HepG2 (cell line): Measurements from ENCODE around the gene FAM161A. TPM values are rescaled to one million over a fixed set of nuclear protein-coding genes. Genes with fewer than 3 reads are reported as not detected.
"Not testable (repeated sequence)": the region's sequence is repeated elsewhere in the genome, so short reads cannot be mapped to it uniquely, and the experiment has no call there.

ENCODE experiments used
- ATAC-seq: fragments of 200-7000 bp; cut with Tn5 transposase; 3 replicates; pipeline ENCODE4 v1.9.1; 2020; ENCODE audit warnings: mild to moderate bottlenecking, moderate library complexity
- BruUV-seq: library from RNA; stranded (reverse); fragments of 400-500 nt; replicated peaks from 2 replicates; lab custom pipeline; 2021; lab: Mats Ljungman, UMichigan
- CTCF ChIA-PET: fragments of 300-600 bp; formaldehyde crosslinking; extraction: SDS; loops from one replicate; lab custom pipeline; 2021; ENCODE audit warnings: low total read pairs, inconsistent platforms, low intra/inter-chr PET ratio; lab: Yijun Ruan, JAX
- POLR2A ChIA-PET: fragments of 350-600 bp; sonication (Branson Sonifier 250); formaldehyde crosslinking; loops from one replicate; lab custom pipeline; 2020; ENCODE audit warnings: antibody characterized with exemption, inconsistent platforms; lab: Yijun Ruan, JAX
- DNase-seq: peaks from one replicate; pipeline ENCODE4 v3.0.0-alpha.2; 2015; ENCODE audit warnings: low spot score
- FAIRE-seq: peaks from 3 replicates; lab custom pipeline; 2011; peaks lifted over from hg19 to GRCh38; lab: Jason Lieb, UNC
- H2AFZ ChIP-seq: one replicate; pipeline ENCODE4 v1.6.1; 2011; ENCODE audit warnings: low read length, inconsistent platforms
- H3K27ac ChIP-seq: fragments of 300-600 bp; 3 replicates; pipeline ENCODE4 v1.8.0; 2011; ENCODE audit warnings: mixed run types, mild to moderate bottlenecking, mixed read lengths, low read length, inconsistent platforms; ENCODE audit not compliant: insufficient read depth; ENCODE audit errors: extremely low read length
- H3K27me3 ChIP-seq, 2 experiments: fragments of 200-600 bp in 1 of 2; 2 replicates in 1 of 2; 3 replicates in 1 of 2; pipeline versions ENCODE4 v1.6.0 to v1.8.0; 2011; ENCODE audit warnings: low read length in 2 of 2, mild to moderate bottlenecking in 2 of 2, moderate library complexity in 2 of 2, inconsistent platforms in 1 of 2; ENCODE audit not compliant: insufficient read depth in 2 of 2, control insufficient read depth in 1 of 2
- H3K36me3 ChIP-seq, 2 experiments: fragments of 200-600 bp in 1 of 2; replicated peaks in 1 of 2; 2 replicates in 1 of 2; 3 replicates in 1 of 2; pipeline versions ENCODE4 v1.5.1 to v1.8.0; 2011; ENCODE audit warnings: low read length in 2 of 2, inconsistent platforms in 1 of 2; ENCODE audit not compliant: insufficient read depth in 2 of 2, control insufficient read depth in 1 of 2
- H3K4me1 ChIP-seq: 2 replicates; pipeline ENCODE4 v1.5.1; 2012; ENCODE audit warnings: low read length, inconsistent platforms; ENCODE audit not compliant: insufficient read depth
- H3K4me2 ChIP-seq: 2 replicates; pipeline ENCODE4 v1.6.0; 2011; ENCODE audit warnings: low read depth, low read length, inconsistent platforms
- H3K4me3 ChIP-seq, 3 experiments: fragments of 200-600 bp in 1 of 3; sonication (generic), shearing (Covaris generic) in 1 of 3; replicated peaks in 1 of 3; 2 replicates each; pipeline ENCODE4 v1.5.1; 2011 to 2016; ENCODE audit warnings: low read length in 3 of 3, inconsistent platforms in 2 of 3, low read depth in 2 of 3, mild to moderate bottlenecking in 2 of 3, control low read depth in 1 of 3, mixed read lengths in 1 of 3; ENCODE audit not compliant: insufficient read depth in 1 of 3
- H3K79me2 ChIP-seq: one replicate; pipeline ENCODE4 v1.6.1; 2011; ENCODE audit warnings: low read length, inconsistent platforms; ENCODE audit not compliant: insufficient read depth
- H3K9ac ChIP-seq: 2 replicates; pipeline ENCODE4 v1.6.0; 2011; ENCODE audit warnings: mild to moderate bottlenecking, low read depth, low read length, inconsistent platforms; ENCODE audit not compliant: insufficient read depth
- H3K9me3 ChIP-seq: 2 replicates; pipeline ENCODE4 v1.5.1; 2012; ENCODE audit warnings: mild to moderate bottlenecking, low read length
- H4K20me1 ChIP-seq: 2 replicates; pipeline ENCODE4 v1.6.0; 2011; ENCODE audit warnings: inconsistent platforms, mild to moderate bottlenecking, low read length, moderate library complexity; ENCODE audit not compliant: insufficient read depth
- AKAP8 ChIP-seq: sonication (generic); formaldehyde crosslinking; IDR thresholded peaks from 2 replicates; pipeline ENCODE4 v1.5.1; 2020; ENCODE audit warnings: mild to moderate bottlenecking, missing genetic modification reagents
- ATF4 ChIP-seq, 2 experiments: fragments of 450-650 bp in 1 of 2; sonication (generic) in 1 of 2; formaldehyde crosslinking; IDR thresholded peaks; 2 replicates each; pipeline versions ENCODE4 v1.5.0 to v1.8.0; 2020 to 2022; ENCODE audit warnings: mild to moderate bottlenecking in 1 of 2, missing genetic modification reagents in 1 of 2
- IRX3 ChIP-seq: sonication (generic); formaldehyde crosslinking; IDR thresholded peaks from 2 replicates; pipeline ENCODE4 v1.8.1; 2023; ENCODE audit warnings: mild to moderate bottlenecking, low read depth, missing genetic modification reagents, borderline replicate concordance
- SMYD3 ChIP-seq: sonication (generic); formaldehyde crosslinking; IDR thresholded peaks from 2 replicates; pipeline ENCODE4 v1.8.1; 2023; ENCODE audit warnings: mild to moderate bottlenecking, missing genetic modification reagents
- ZNF234 ChIP-seq: sonication (generic); formaldehyde crosslinking; conservative IDR thresholded peaks from 2 replicates; pipeline ENCODE4 v1.5.1; 2020; ENCODE audit warnings: mild to moderate bottlenecking, missing genetic modification reagents
- ZNF441 ChIP-seq: sonication (generic); formaldehyde crosslinking; IDR thresholded peaks from 2 replicates; pipeline ENCODE4 v1.7.0; 2021; ENCODE audit warnings: missing genetic modification reagents, borderline replicate concordance
- WGBS: methylation state at CpG from one replicate; pipeline ENCODE4 v1.1.6; 2017; ENCODE audit warnings: low lambda C conversion rate; 5-methylcytosine and 5-hydroxymethylcytosine counted together
- in situ Hi-C: cut with HindIII; loops from 2 replicates; pipeline ENCODE4 v1.10.0; 2017; ENCODE audit warnings: low pct_unique_long_range_greater_than_20kb; ENCODE audit not compliant: extremely low pct_ligation_motif_present
- intact Hi-C: fragments of 100-400 bp; cut with micrococcal nuclease; formaldehyde crosslinking; loops from one replicate; pipeline ENCODE4 v1.10.0; 2022; ENCODE audit not compliant: unreplicated experiment
- polyA plus RNA-seq, 8 experiments: library from polyadenylated mRNA; depleted of rRNA in 3 of 8; stranded (reverse) in 7 of 8; unstranded in 1 of 8; fragments of >200 nt; fragmentation: Illumina TruSeq in 4 of 8; extraction: Trizol in 4 of 8; gene quantifications; 2 replicates each; pipeline versions ENCODE4 v1.2.1 to v1.2.3, GENCODE V29; 2011 to 2016; ENCODE audit warnings: low read depth in 4 of 8, missing spikeins in 1 of 8, mixed read lengths in 1 of 8; ENCODE audit not compliant: insufficient read depth in 1 of 8
- total RNA-seq, 5 experiments: library from RNA; depleted of rRNA; stranded (reverse); fragments of >200 nt; fragmentation: Illumina TruSeq; extraction: Trizol; gene quantifications; 2 replicates each; pipeline ENCODE4 v1.2.3, GENCODE V29; 2016; ENCODE audit warnings: low read depth in 1 of 5

The FAM161A gene
- total and polyA plus RNA-seq, 2 of the 13 experiments (the other 11 are each of a cell fraction or from before 2014, with no cell fraction given), result 2.7 to 3.4 TPM

GRCh38 chr2:61811821-61812220, 42.0 kb downstream of the FAM161A start:
- Histone ChIP-seq H3K27ac (no peak overlapping the region), H3K9ac (no peak overlapping the region), H3K4me3 (no peak overlapping the region), H2AFZ (no peak overlapping the region), H3K9me3 (no peaks in the 10 kb centered on the region), H3K79me2 (no peaks in the 10 kb centered on the region), H3K4me2 (no peak overlapping the region), H3K27me3 (peaks cover 0 to 10% of the 10 kb centered on the region in 2 experiments; a peak in 4 of 5 replicates), H3K4me1 (peaks cover 26% of the 10 kb centered on the region), H4K20me1 (no peaks in the 10 kb centered on the region), H3K36me3 (no peaks in the 10 kb centered on the region)
- in situ Hi-C loops, result no loop called here
- no peak for FAIRE-seq
- POLR2A ChIA-PET, result no interaction called here
- CTCF ChIA-PET, result no interaction called here
- TF ChIP-seq SMYD3, result no peak
- no peak for TF ChIP-seq AKAP8
- TF ChIP-seq IRX3 (CRISPR knock-in tag), result no peak
- TF ChIP-seq ZNF234 (CRISPR knock-in tag), result no peak
- no peak for TF ChIP-seq ATF4 (CRISPR knock-in tag; IDR thresholded peaks at IDR 0.05)
- TF ChIP-seq ZNF441 (CRISPR knock-in tag), result no peak
- no peak for DNase-seq
- no peak for ATAC-seq
- WGBS, result 27% methylated on average over 3 of the region's 3 CpGs
- intact Hi-C loops, result no loop called here
- BruUV-seq, result no TSS peak

- ATAC-seq, result not testable (repeated sequence)
Measured at GRCh38 chr2:61810203-61810602, 43.7 kb downstream of the FAM161A start.

More at GRCh38 chr2:61810203-61810602, 43.7 kb downstream of the FAM161A start:
- H3K9me3 ChIP-seq, H3K36me3 ChIP-seq, in situ Hi-C loops, POLR2A ChIA-PET, BruUV-seq, CTCF ChIA-PET, H3K9ac ChIP-seq, DNase-seq, H4K20me1 ChIP-seq, H3K4me3 ChIP-seq, H3K79me2 ChIP-seq, FAIRE-seq, H2AFZ ChIP-seq, H3K27ac ChIP-seq, H3K4me2 ChIP-seq, intact Hi-C loops: not testable (repeated sequence)
- Histone ChIP-seq H3K27me3 (peaks cover 0 to 10% of the 10 kb centered on the region in 2 experiments; a peak in 4 of 5 replicates), H3K4me1 (peaks cover 15% of the 10 kb centered on the region)
- WGBS, result 0% methylated on average over 1 of the region's 1 CpG
